HepG2 (cell line): ENCODE results near the gene BIN1. TPM values are rescaled to one million over a fixed set of nuclear protein-coding genes. Genes with fewer than 3 reads are reported as not detected.

Source experiments
- AHR ChIP-seq: IDR thresholded peaks from 2 replicates; pipeline ENCODE4 v1.6.1; 2018; ENCODE audit warnings: missing genetic modification reagents, missing compliant biosample characterization
- CHD2 ChIP-seq: IDR thresholded peaks from 2 replicates; pipeline ENCODE4 v1.6.1; 2011; ENCODE audit warnings: low read depth, low read length, improper control_type of control experiment
- KLF9 ChIP-seq: IDR thresholded peaks from 2 replicates; pipeline ENCODE4 v1.6.1; 2016; ENCODE audit warnings: low read depth
- KMT2B ChIP-seq: IDR thresholded peaks from 2 replicates; pipeline ENCODE4 v1.6.1; 2016; ENCODE audit warnings: missing genetic modification reagents, missing compliant biosample characterization
- MED1 ChIP-seq: sonication (generic); formaldehyde crosslinking; IDR thresholded peaks from 2 replicates; pipeline ENCODE4 v1.4.0; 2020; ENCODE audit warnings: missing genetic modification reagents
- PLSCR1 ChIP-seq: sonication (generic); formaldehyde crosslinking; IDR thresholded peaks from 2 replicates; pipeline ENCODE4 v1.5.0; 2020; ENCODE audit warnings: missing genetic modification reagents, mild to moderate bottlenecking, borderline replicate concordance
- POLR2AphosphoS2 ChIP-seq: IDR thresholded peaks from 2 replicates; pipeline ENCODE4 v1.6.1; 2011; ENCODE audit warnings: low read depth, low read length, improper control_type of control experiment
- RARG ChIP-seq: sonication (generic); formaldehyde crosslinking; IDR thresholded peaks from 2 replicates; pipeline ENCODE4 v1.4.0; 2020; ENCODE audit warnings: low read depth, mild to moderate bottlenecking, missing genetic modification reagents
- RFXAP ChIP-seq: sonication (generic); formaldehyde crosslinking; IDR thresholded peaks from 2 replicates; pipeline ENCODE4 v1.4.0; 2020; ENCODE audit warnings: missing genetic modification reagents, borderline replicate concordance
- SIN3B ChIP-seq: fragments of 150-350 bp; IDR thresholded peaks from 2 replicates; pipeline ENCODE4 v1.6.1; 2014; ENCODE audit warnings: low read length
- TCF7L2 ChIP-seq: IDR thresholded peaks from 2 replicates; pipeline ENCODE4 v1.6.1; 2011; ENCODE audit warnings: mild to moderate bottlenecking, low read depth, low read length, moderate library complexity
- THRA ChIP-seq: sonication (generic); formaldehyde crosslinking; IDR thresholded peaks from 2 replicates; pipeline ENCODE4 v1.4.0; 2020; ENCODE audit warnings: missing genetic modification reagents, borderline replicate concordance
- ZBTB3 ChIP-seq: sonication (generic); formaldehyde crosslinking; IDR thresholded peaks from 2 replicates; pipeline ENCODE4 v1.4.0; 2020; ENCODE audit warnings: low read depth, mild to moderate bottlenecking, moderate library complexity, missing genetic modification reagents, borderline replicate concordance
- ZFP36L1 ChIP-seq: sonication (generic); formaldehyde crosslinking; IDR thresholded peaks from 2 replicates; pipeline ENCODE4 v1.8.0; 2022; ENCODE audit warnings: mild to moderate bottlenecking, missing genetic modification reagents, moderate library complexity
- ZNF780A ChIP-seq: sonication (generic); formaldehyde crosslinking; IDR thresholded peaks from 2 replicates; pipeline ENCODE4 v1.8.0; 2022; ENCODE audit warnings: mild to moderate bottlenecking, missing genetic modification reagents, moderate library complexity
- polyA plus RNA-seq, 8 experiments: library from polyadenylated mRNA; depleted of rRNA in 3 of 8; stranded (reverse) in 7 of 8; unstranded in 1 of 8; fragments of >200 nt; fragmentation: Illumina TruSeq in 4 of 8; extraction: Trizol in 4 of 8; gene quantifications; 2 replicates each; pipeline versions ENCODE4 v1.2.1 to v1.2.3, GENCODE V29; 2011 to 2016; ENCODE audit warnings: low read depth in 4 of 8, missing spikeins in 1 of 8, mixed read lengths in 1 of 8; ENCODE audit not compliant: insufficient read depth in 1 of 8
- total RNA-seq, 5 experiments: library from RNA; depleted of rRNA; stranded (reverse); fragments of >200 nt; fragmentation: Illumina TruSeq; extraction: Trizol; gene quantifications; 2 replicates each; pipeline ENCODE4 v1.2.3, GENCODE V29; 2016; ENCODE audit warnings: low read depth in 1 of 5
- TF ChIP-seq, protein P1 (sequence below): sonication (generic); IDR thresholded peaks from 2 replicates; pipeline ENCODE4 v1.6.1; 2016; ENCODE audit warnings: low read depth, borderline replicate concordance
- TF ChIP-seq, protein P2 (sequence below): sonication (generic); formaldehyde crosslinking; IDR thresholded peaks from 2 replicates; pipeline ENCODE4 v1.4.0; 2020; ENCODE audit warnings: missing genetic modification reagents, borderline replicate concordance
- TF ChIP-seq, protein P3 (sequence below): sonication (generic); formaldehyde crosslinking; IDR thresholded peaks from 2 replicates; pipeline ENCODE4 v1.9.0; 2022; ENCODE audit warnings: missing genetic modification reagents, mild to moderate bottlenecking, borderline replicate concordance
- TF ChIP-seq, protein P4 (sequence below): sonication (generic); formaldehyde crosslinking; IDR thresholded peaks from 2 replicates; pipeline ENCODE4 v1.4.0; 2020; ENCODE audit warnings: missing genetic modification reagents

BIN1 gene
- total and polyA plus RNA-seq, 2 of the 13 experiments (the other 11 are each of a cell fraction or from before 2014, with no cell fraction given): 0.93 to 1.2 TPM

DNA sequence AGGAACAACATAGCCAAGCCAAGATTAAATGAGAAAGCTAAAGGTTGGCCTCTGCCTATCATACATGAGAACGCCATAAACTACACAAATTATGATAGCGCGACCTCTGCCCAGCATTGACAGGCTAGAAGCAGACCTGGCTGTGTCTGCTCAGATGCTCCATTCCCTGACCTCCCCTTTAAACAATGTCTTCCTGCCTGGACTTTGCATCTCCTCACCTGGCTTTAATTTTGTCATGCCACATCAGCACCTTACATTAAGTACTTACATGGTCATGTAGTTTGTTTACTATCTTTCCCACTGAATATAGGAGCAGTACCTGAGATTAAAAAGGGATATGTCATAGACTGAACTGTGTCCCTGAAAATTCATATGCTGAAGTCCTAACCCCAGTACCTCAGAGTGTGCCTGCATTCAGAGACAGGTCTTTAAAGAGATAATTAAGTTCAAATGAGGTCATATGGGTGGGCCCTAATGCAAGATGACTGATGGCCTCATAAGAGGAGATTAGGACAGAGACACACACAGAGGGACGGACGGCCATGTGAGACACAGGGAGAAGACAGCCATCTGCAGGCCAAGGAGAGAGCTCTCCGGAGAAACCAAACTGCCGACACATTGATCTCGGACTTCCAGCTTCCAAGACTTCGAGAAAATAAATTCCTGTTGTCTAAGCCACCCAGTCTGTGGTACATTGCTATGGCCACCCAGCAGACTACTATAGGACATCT, 103.7 kb downstream of the BIN1 start (continued):
- TF ChIP-seq, protein P1, sequence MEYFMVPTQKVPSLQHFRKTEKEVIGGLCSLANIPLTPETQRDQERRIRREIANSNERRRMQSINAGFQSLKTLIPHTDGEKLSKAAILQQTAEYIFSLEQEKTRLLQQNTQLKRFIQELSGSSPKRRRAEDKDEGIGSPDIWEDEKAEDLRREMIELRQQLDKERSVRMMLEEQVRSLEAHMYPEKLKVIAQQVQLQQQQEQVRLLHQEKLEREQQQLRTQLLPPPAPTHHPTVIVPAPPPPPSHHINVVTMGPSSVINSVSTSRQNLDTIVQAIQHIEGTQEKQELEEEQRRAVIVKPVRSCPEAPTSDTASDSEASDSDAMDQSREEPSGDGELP: no peak
- TF ChIP-seq, protein P2, sequence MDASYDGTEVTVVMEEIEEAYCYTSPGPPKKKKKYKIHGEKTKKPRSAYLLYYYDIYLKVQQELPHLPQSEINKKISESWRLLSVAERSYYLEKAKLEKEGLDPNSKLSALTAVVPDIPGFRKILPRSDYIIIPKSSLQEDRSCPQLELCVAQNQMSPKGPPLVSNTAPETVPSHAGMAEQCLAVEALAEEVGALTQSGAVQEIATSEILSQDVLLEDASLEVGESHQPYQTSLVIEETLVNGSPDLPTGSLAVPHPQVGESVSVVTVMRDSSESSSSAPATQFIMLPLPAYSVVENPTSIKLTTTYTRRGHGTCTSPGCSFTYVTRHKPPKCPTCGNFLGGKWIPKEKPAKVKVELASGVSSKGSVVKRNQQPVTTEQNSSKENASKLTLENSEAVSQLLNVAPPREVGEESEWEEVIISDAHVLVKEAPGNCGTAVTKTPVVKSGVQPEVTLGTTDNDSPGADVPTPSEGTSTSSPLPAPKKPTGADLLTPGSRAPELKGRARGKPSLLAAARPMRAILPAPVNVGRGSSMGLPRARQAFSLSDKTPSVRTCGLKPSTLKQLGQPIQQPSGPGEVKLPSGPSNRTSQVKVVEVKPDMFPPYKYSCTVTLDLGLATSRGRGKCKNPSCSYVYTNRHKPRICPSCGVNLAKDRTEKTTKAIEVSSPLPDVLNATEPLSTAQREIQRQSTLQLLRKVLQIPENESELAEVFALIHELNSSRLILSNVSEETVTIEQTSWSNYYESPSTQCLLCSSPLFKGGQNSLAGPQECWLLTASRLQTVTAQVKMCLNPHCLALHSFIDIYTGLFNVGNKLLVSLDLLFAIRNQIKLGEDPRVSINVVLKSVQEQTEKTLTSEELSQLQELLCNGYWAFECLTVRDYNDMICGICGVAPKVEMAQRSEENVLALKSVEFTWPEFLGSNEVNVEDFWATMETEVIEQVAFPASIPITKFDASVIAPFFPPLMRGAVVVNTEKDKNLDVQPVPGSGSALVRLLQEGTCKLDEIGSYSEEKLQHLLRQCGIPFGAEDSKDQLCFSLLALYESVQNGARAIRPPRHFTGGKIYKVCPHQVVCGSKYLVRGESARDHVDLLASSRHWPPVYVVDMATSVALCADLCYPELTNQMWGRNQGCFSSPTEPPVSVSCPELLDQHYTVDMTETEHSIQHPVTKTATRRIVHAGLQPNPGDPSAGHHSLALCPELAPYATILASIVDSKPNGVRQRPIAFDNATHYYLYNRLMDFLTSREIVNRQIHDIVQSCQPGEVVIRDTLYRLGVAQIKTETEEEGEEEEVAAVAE (CRISPR knock-in tag): no peak
- TF ChIP-seq RARG (CRISPR knock-in tag): no peak
- TF ChIP-seq ZFP36L1 (CRISPR knock-in tag): no peak
- TF ChIP-seq AHR (CRISPR knock-in tag): no peak
- TF ChIP-seq KMT2B (CRISPR knock-in tag): 0 out of 2 replicates have a peak, but pooled peaks have one; percentile 16
- TF ChIP-seq, protein P3, sequence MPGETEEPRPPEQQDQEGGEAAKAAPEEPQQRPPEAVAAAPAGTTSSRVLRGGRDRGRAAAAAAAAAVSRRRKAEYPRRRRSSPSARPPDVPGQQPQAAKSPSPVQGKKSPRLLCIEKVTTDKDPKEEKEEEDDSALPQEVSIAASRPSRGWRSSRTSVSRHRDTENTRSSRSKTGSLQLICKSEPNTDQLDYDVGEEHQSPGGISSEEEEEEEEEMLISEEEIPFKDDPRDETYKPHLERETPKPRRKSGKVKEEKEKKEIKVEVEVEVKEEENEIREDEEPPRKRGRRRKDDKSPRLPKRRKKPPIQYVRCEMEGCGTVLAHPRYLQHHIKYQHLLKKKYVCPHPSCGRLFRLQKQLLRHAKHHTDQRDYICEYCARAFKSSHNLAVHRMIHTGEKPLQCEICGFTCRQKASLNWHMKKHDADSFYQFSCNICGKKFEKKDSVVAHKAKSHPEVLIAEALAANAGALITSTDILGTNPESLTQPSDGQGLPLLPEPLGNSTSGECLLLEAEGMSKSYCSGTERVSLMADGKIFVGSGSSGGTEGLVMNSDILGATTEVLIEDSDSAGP (CRISPR knock-in tag): no peak
- TF ChIP-seq MED1: 0 out of 2 replicates have a peak, but pooled peaks have one; percentile 26
- no peak for TF ChIP-seq CHD2
- no peak for TF ChIP-seq TCF7L2
- TF ChIP-seq POLR2AphosphoS2: no peak
- no peak for TF ChIP-seq SIN3B
- TF ChIP-seq, protein P4, sequence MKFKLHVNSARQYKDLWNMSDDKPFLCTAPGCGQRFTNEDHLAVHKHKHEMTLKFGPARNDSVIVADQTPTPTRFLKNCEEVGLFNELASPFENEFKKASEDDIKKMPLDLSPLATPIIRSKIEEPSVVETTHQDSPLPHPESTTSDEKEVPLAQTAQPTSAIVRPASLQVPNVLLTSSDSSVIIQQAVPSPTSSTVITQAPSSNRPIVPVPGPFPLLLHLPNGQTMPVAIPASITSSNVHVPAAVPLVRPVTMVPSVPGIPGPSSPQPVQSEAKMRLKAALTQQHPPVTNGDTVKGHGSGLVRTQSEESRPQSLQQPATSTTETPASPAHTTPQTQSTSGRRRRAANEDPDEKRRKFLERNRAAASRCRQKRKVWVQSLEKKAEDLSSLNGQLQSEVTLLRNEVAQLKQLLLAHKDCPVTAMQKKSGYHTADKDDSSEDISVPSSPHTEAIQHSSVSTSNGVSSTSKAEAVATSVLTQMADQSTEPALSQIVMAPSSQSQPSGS (CRISPR knock-in tag): peak; percentile 21; the same call in 1 of the 2 replicates
- TF ChIP-seq KLF9 (CRISPR knock-in tag): no peak
- TF ChIP-seq RFXAP (CRISPR knock-in tag): no peak
- TF ChIP-seq ZNF780A: no peak
- peak; percentile 89; the same call in 1 of the 2 replicates for TF ChIP-seq THRA (CRISPR knock-in tag)
- no peak for TF ChIP-seq PLSCR1
- no peak for TF ChIP-seq ZBTB3
